GM12865 (cell line): ENCODE measurements around the gene GLYR1.

Source experiments
- DNase-seq: peaks from one replicate; pipeline ENCODE4 v3.0.0; 2010; ENCODE audit warnings: low read depth
- H3K4me3 ChIP-seq: 2 replicates; pipeline ENCODE4 v1.5.1; 2011; ENCODE audit warnings: mild to moderate bottlenecking, low read depth, low read length, control low read depth
- CTCF ChIP-seq: IDR thresholded peaks from 2 replicates; pipeline ENCODE4 v1.5.1; 2011; ENCODE audit warnings: low read length, control low read depth, low read depth, inconsistent platforms; ENCODE audit not compliant: insufficient read depth; ENCODE audit errors: missing control alignments

Gene GLYR1

GRCh38 chr16:4891886-4892216, 44.8 kb upstream of the GLYR1 start:
- DNase-seq = no peak

GRCh38 chr16:4891097-4891885, 44.2 kb upstream of the GLYR1 start:
- DNase-seq = no peak
- no peak overlapping the region for H3K4me3 ChIP-seq
- no peak for TF ChIP-seq CTCF

More at GRCh38 chr16:4891886-4892216, 44.8 kb upstream of the GLYR1 start:
- TF ChIP-seq CTCF = no peak
- no peak overlapping the region for H3K4me3 ChIP-seq

DNA sequence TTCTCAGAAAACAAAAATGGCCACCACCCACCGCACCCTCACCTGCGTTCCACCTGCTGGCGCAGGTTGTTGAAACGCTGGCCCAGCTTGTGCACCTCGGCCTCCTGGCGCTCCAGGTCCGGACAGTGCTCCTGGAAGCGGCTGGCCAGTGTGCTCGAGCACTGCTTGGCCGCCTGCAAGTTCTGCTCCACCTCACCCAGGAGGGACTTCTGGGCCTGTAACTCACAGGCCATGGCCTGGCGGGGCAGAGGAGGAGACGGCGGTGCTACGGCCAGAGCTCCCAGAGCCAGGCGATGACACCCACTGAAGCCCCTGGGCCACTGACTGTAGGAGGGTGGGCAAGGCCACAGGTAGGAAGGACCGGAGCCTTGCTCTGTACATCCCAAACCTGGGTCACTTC, 43.6 kb upstream of the GLYR1 start:
- no peak overlapping the region for H3K4me3 ChIP-seq
- no peak for DNase-seq
- no peak for TF ChIP-seq CTCF

- DNase-seq = no peak
- TF ChIP-seq CTCF = no peak
- no peak overlapping the region for H3K4me3 ChIP-seq
Observed at GRCh38 chr16:4890026-4890425, 42.9 kb upstream of the GLYR1 start.

DNA sequence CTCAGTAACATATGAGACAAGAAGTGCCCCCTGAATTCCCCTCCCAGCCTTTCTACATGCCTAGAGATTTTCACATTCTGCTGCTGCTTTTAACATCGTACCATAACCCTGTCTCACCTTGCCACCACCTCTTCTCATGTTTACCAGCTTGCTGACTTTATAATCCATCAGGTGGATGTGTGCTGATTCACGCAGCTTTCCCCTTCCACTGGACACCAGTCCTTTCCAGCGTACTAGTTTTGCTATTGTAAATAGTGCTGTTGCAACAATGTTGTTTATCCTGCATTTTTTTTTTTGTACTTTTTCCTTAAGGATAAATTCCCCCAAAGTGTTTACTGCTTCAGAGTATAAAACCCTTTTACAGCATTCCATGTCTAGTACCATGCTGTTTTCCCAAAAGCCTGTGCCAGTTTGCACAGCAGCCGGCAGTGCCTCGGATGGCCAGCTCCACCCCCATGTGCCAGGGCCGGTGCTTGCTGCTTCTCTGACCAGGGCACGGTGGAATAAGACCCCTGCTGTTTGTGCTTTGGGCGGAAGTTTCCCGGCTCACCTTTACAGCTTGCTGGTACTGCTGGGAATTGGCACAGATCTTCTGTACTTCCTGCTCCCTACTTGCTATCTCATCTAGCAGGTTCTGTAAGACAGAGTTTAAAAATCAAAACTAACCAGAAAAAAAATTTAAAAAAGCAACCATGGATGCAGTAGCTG, 41.5 kb upstream of the GLYR1 start:
- no peak for DNase-seq
- no peak overlapping the region for H3K4me3 ChIP-seq
- TF ChIP-seq CTCF = no peak

DNA sequence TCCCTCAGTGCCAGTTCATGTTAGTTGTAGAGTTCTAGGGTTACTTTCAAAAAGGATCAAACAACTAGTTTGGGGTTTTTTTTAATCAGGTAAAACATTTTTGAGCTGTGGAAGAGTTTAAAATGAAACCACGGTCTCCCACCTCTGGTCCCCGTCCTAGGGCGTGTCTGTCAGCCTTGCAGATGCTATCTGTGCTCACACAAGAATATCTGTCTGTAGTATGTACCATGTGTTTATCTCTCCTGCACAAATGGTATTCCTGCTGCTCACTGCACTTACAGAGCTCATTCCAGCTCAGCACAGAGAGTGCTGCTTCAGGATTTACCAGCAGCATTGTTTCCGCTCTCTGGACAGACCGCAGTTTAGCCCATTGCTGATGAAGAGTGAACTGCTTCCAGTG, 39.1 kb upstream of the GLYR1 start:
- no peak overlapping the region for H3K4me3 ChIP-seq
- no peak for DNase-seq
- no peak for TF ChIP-seq CTCF
